Gastroesophageal sphincter (tissue), 3 donors: ENCODE results near the gene RAB3C.

Experiments
- CTCF ChIP-seq, 4 experiments: fragments of 200-600 bp in 2 of 4; fragments of 450-650 bp in 2 of 4; sonication (generic) in 1 of 4; IDR thresholded peaks; one replicate each; pipeline ENCODE4 v1.5.1; 2017 to 2019; ENCODE audit warnings: antibody characterized with exemption in 4 of 4, mild to moderate bottlenecking in 2 of 4, moderate library complexity in 2 of 4
- POLR2AphosphoS5 ChIP-seq: sonication (generic); formaldehyde crosslinking; IDR thresholded peaks from one replicate; pipeline ENCODE4 v1.6.1; 2017; ENCODE audit warnings: antibody characterized with exemption

- TF ChIP-seq CTCF (IDR thresholded peaks at IDR 0.05) (no peak), POLR2AphosphoS5 (no peak)
These were observed 37.9 kb upstream of the RAB3C start for GRCh38 chr5:58544926-58545325.
